Measurements from ENCODE around the gene PAQR8. TPM values are rescaled to one million over a fixed set of nuclear protein-coding genes. Genes with fewer than 3 reads are reported as not detected.

The PAQR8 gene
- total RNA-seq, 1 experiment from 2014 or later: 0.44 TPM

GRCh38 chr6:52393780-52394179 is 31.8 kb downstream of the PAQR8 start:
- BruUV-seq (replicated peaks): no TSS peak
- no peaks in the 10 kb centered on the region for H4K20me1 ChIP-seq (ENCODE audit: low read length)
- H3K9me3 ChIP-seq (ENCODE audit: low read length): no peaks in the 10 kb centered on the region
- TF ChIP-seq EZH2 (IDR thresholded peaks at IDR 0.05; ENCODE audit: low read length, unreplicated experiment) (no peak), CTCF (conservative IDR thresholded peaks at IDR 0.05; ENCODE audit: low read depth, low read length) (no peak), EZH2phosphoT487 (IDR thresholded peaks at IDR 0.05; ENCODE audit: borderline replicate concordance, low read length) (no peak)
- DNase-seq (no peak), ATAC-seq (no peak)
- H3K27ac ChIP-seq (ENCODE audit: low read length): no peak overlapping the region
- no peaks in the 10 kb centered on the region for H3K36me3 ChIP-seq (ENCODE audit: low read depth, low read length)
- H3K9ac ChIP-seq (ENCODE audit: low read length): no peak overlapping the region
- intact Hi-C loops (cut with micrococcal nuclease): no loop called here
- no peak overlapping the region for H3K4me3 ChIP-seq (ENCODE audit: low read length)
- H3K4me2 ChIP-seq (ENCODE audit: low read length): no peak overlapping the region
- POLR2A ChIA-PET (ENCODE audit: unreplicated experiment): no interaction called here
- no peaks in the 10 kb centered on the region for H3K27me3 ChIP-seq (ENCODE audit: low read length)
- no peaks in the 10 kb centered on the region for H3K9me2 ChIP-seq (replicated peaks; ENCODE audit: low read length)
- H2AFZ ChIP-seq (ENCODE audit: low read length): no peak overlapping the region
- no peaks in the 10 kb centered on the region for H3K79me2 ChIP-seq (ENCODE audit: low read length)
- CTCF ChIA-PET: no interaction called here
- peaks cover 4% of the 10 kb centered on the region for H3F3A ChIP-seq (ENCODE audit: low read length, unreplicated experiment)
- H3K4me1 ChIP-seq (ENCODE audit: insufficient read depth, low read length): peaks cover 39% of the 10 kb centered on the region

GRCh38 chr6:52394251-52394666 is 32.3 kb downstream of the PAQR8 start:
- DNase-seq (no peak), ATAC-seq (no peak)
- Histone ChIP-seq H3K27ac (ENCODE audit: low read length) (no peak overlapping the region), H3K79me2 (ENCODE audit: low read length) (no peaks in the 10 kb centered on the region), H3K4me2 (ENCODE audit: low read length) (no peak overlapping the region), H3F3A (ENCODE audit: low read length, unreplicated experiment) (peaks cover 2% of the 10 kb centered on the region), H4K20me1 (ENCODE audit: low read length) (no peaks in the 10 kb centered on the region), H3K9me2 (replicated peaks; ENCODE audit: low read length) (no peaks in the 10 kb centered on the region), H3K36me3 (ENCODE audit: low read depth, low read length) (no peaks in the 10 kb centered on the region), H3K9ac (ENCODE audit: low read length) (no peak overlapping the region), H3K4me3 (ENCODE audit: low read length) (no peak overlapping the region), H2AFZ (ENCODE audit: low read length) (no peak overlapping the region), H3K9me3 (ENCODE audit: low read length) (no peaks in the 10 kb centered on the region), H3K27me3 (ENCODE audit: low read length) (no peaks in the 10 kb centered on the region), H3K4me1 (ENCODE audit: insufficient read depth, low read length) (peaks cover 36% of the 10 kb centered on the region)
- ChIA-PET POLR2A (ENCODE audit: unreplicated experiment) (no interaction called here), CTCF (no interaction called here)
- intact Hi-C loops (cut with micrococcal nuclease): no loop called here
- BruUV-seq (replicated peaks): no TSS peak
- TF ChIP-seq EZH2 (IDR thresholded peaks at IDR 0.05; ENCODE audit: low read length, unreplicated experiment): no peak
- no peak for TF ChIP-seq CTCF (conservative IDR thresholded peaks at IDR 0.05; ENCODE audit: low read depth, low read length)
- no peak for TF ChIP-seq EZH2phosphoT487 (IDR thresholded peaks at IDR 0.05; ENCODE audit: borderline replicate concordance, low read length)

GRCh38 chr6:52395969-52396368 is 34.0 kb downstream of the PAQR8 start:
- Histone ChIP-seq H3K27ac (ENCODE audit: low read length) (no peak overlapping the region), H3K79me2 (ENCODE audit: low read length) (no peaks in the 10 kb centered on the region), H3K4me2 (ENCODE audit: low read length) (no peak overlapping the region), H3K9ac (ENCODE audit: low read length) (no peak overlapping the region), H3K4me3 (ENCODE audit: low read length) (no peak overlapping the region), H3K9me3 (ENCODE audit: low read length) (no peaks in the 10 kb centered on the region), H3K36me3 (ENCODE audit: low read depth, low read length) (no peaks in the 10 kb centered on the region), H3K4me1 (ENCODE audit: insufficient read depth, low read length) (peaks cover 25% of the 10 kb centered on the region), H2AFZ (ENCODE audit: low read length) (no peak overlapping the region), H3F3A (ENCODE audit: low read length, unreplicated experiment) (no peaks in the 10 kb centered on the region), H3K9me2 (replicated peaks; ENCODE audit: low read length) (no peaks in the 10 kb centered on the region), H3K27me3 (ENCODE audit: low read length) (no peaks in the 10 kb centered on the region), H4K20me1 (ENCODE audit: low read length) (no peaks in the 10 kb centered on the region)
- DNase-seq: no peak
- TF ChIP-seq EZH2phosphoT487 (IDR thresholded peaks at IDR 0.05; ENCODE audit: borderline replicate concordance, low read length): no peak
- TF ChIP-seq CTCF (conservative IDR thresholded peaks at IDR 0.05; ENCODE audit: low read depth, low read length): no peak
- TF ChIP-seq EZH2 (IDR thresholded peaks at IDR 0.05; ENCODE audit: low read length, unreplicated experiment): no peak
- intact Hi-C loops (cut with micrococcal nuclease): no loop called here
- ChIA-PET POLR2A (ENCODE audit: unreplicated experiment) (no interaction called here), CTCF (no interaction called here)
- BruUV-seq (replicated peaks): no TSS peak
- no peak for ATAC-seq

Data from PC-3 (cell line).